ENCODE data around the gene TEX19. TPM values are rescaled to one million over a fixed set of nuclear protein-coding genes. Genes with fewer than 3 reads are reported as not detected.
A peak's percentile ranks its signal among the peaks of the same experiment; 100 is the strongest.
"Not testable (repeated sequence)": the region's sequence is repeated elsewhere in the genome, so short reads cannot be mapped to it uniquely, and the experiment has no call there.

Gene TEX19
- total RNA-seq, 1 experiment from 2014 or later, result 0.24 TPM

GRCh38 chr17:82334622-82335394 lies 24.2 kb upstream of the TEX19 start:
- DNase-seq (ENCODE audit: low read depth), result peak; percentile 41

GRCh38 chr17:82338858-82339633 lies 20.0 kb upstream of the TEX19 start:
- peak; percentile 80 for DNase-seq (ENCODE audit: low read depth)

DNA sequence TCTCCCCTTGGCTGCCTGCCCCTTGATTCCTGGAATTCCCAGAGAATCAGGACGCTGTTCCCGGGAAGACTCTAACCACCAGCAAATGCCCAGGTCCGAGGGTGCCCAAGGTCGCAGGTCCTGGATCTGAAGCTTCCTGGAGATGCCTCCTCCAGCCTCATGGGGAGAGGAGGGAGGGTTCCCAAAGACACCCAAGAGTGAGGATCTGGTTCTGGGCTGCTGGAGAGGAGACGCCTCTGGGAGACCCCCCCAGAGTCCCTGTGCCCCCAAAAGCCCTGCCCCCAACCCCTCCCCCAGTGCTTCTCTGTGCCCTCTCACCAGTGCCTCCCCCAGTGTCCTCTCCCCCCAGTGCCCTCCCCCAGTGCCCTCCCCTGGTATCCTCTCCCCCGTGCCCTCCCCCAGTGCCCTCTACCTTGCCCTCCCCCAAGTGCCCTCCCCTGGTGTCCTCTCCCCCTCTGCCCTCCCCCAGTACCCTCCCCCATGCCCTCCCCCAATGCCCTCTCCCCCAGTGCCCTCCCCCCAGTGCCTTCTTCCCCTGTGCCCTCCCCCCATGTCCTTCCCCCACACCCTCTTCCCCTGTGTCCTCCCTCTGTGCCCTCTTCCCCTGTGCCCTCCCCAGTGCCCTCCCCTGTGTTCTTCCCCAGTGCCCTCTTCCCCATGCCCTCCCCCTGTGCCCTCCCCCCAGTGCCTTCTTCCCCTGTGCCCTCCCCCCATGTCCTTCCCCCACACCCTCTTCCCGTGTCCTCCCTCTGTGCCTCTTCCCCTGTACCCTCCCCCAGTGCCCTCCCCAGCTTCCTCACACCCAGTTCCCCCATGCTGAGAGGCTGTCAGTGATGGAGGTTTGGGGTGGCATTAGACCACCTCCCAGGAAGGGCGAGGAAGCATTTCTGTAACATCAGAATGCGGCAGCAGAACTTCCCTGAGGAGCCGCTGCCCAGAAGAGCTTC lies 19.1 kb upstream of the TEX19 start:
- DNase-seq (ENCODE audit: low read depth), result no peak

DNA sequence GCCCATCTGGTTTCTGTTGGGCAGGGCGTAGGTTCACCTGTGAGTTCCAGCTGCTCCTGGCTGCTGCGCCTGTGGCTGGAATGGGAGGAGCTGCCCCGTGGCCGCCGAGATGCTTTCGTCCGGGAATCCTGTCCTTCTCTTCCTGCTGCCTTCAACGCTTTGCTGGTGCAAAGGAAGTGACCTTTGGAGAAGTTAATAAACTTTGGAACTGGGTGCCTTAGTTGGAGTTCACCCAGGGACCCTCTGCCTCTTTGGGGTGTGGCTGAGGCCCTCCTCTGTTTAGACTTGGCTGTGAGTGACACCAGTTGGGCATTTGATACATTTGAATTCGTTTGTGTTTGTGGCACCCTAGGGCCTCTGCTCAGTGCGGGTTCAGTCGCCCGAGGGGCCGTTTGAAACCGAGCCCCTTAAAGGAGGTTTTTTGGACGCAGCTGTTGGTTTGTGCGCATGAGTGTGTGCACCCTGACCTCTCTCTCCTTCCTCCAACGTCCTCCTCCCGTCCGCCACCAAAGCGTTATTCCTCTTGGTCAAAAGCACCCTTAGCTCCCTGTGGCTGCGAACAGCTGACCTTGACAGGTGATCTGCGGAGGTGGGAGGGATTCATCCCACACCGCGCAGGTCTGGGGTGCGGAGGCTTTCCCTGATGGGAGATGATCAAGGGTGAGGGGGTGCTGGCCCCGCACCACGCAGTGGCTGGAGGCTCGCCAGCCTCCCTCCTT lies 16.5 kb upstream of the TEX19 start:
- DNase-seq (ENCODE audit: low read depth), result no peak

- no peak for DNase-seq (ENCODE audit: low read depth)
Observed at GRCh38 chr17:82343560-82343959, 15.5 kb upstream of the TEX19 start.

- DNase-seq (ENCODE audit: low read depth), result no peak
Observed at GRCh38 chr17:82344175-82344907, 14.7 kb upstream of the TEX19 start.

DNA sequence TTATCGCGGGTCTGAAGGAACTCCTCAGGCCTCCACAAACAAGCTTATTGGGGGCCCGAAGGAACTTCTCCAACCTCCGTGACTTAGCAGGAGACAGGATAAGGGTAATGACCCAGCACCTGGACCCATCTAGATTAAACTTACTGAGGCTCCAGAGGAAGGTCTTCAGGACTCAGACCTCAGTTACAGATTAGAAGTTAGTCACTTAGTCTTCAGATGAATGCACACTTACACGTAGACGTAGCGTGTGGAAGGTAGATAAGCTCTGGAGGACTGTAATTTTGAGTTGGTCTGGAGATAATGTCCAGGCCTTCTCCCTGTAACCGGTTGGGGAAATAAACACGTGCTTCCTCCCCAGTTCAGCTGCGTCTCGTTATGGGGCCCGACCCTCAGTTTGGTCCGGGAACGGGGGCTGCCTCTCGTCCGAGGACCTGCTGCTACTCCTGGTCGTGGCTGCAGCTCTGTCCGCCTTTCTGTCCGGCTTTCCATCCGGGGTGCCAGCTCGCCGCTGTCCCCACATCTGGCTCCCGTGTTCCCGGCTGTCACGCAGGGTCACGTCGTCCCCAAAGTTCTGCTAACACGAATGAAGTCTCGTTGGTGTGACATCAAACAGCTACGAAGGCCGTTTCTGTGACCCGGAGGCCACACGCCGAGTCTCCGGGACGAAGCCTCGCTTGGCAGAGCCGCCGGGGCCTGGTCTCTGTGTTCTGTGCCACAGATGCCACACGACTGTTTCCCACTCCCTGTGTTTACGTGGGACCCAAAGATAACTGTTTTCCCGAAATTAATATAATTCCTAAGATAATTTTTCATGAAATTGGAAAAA lies 13.7 kb upstream of the TEX19 start:
- no peak for DNase-seq (ENCODE audit: low read depth)

GRCh38 chr17:82346342-82347300 lies 12.4 kb upstream of the TEX19 start:
- no peak for DNase-seq (ENCODE audit: low read depth)

DNA sequence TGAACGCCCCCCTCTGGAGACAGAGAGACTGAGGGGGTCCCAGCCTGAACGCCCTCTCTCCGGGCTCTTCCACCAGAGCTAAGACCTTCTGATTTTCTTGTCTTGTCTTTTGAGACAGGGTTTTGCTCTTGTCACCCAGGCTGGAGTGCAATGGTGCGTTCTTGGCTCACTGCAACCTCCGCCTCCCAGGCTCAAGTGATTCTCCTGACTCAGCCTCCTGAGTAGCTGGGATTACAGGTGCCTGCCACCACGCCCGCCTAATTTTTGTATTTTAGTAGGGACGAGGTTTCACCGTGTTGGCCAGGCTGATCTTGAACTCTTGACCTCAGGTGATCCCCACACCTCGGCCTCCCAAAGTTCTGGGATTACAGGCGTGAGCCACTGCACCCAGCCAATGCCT lies 11.1 kb upstream of the TEX19 start:
- not testable (repeated sequence) for DNase-seq (ENCODE audit: low read depth)

- no peak for DNase-seq (ENCODE audit: low read depth)
Observed at GRCh38 chr17:82348434-82348833, 10.6 kb upstream of the TEX19 start.

DNA sequence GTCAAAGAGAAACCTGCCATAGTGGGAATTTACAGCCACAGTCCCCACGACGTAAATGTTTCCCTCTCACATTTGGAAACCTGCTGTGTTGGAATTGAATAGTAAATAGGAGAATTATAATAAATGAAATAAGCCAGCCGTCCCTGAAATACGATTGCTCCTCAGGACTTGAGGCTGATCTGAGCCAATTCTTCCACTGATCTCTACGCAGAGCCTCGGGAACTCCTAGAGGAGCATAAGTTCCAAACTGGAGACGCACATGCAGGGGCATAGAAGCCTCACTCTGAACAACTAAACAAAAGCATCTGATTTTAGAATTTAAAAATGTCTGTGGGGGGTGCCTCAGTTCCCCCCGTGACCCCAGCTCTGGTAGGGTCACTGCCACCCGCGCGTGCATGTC lies 10.2 kb upstream of the TEX19 start:
- no peak for DNase-seq (ENCODE audit: low read depth)

DNA sequence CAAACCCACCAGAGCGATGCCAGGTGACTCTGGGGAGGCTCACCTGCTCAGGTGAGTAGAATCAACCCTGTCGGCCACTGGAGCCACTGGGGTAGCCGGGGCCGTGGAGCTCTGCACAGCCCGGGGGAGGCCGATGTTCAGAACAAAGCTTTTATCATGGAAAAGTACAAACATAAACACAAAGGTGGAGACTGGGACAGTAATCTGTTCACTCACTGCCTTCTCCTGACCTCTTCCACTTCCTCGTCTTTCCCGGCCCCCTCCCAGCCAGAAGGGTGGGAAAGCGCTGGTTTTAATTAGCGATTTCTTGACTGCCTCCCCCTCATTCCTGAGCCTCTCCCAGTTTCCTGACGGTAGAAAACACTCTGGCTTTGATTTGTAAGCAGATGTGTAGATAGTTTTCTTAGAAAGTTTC lies 9.8 kb upstream of the TEX19 start:
- peak; percentile 55 for DNase-seq (ENCODE audit: low read depth)

- peak; percentile 63 for DNase-seq (ENCODE audit: low read depth)
Observed at GRCh38 chr17:82350182-82351030, 8.6 kb upstream of the TEX19 start.

GRCh38 chr17:82351254-82351712 lies 7.8 kb upstream of the TEX19 start:
- no peak for DNase-seq (ENCODE audit: low read depth)

GRCh38 chr17:82351713-82352488 lies 7.1 kb upstream of the TEX19 start:
- DNase-seq (ENCODE audit: low read depth), result peak; percentile 74

- DNase-seq (ENCODE audit: low read depth), result no peak
Observed at GRCh38 chr17:82353484-82353883, 5.6 kb upstream of the TEX19 start.

Measured in RPMI7951 (cell line).